NB4 (cell line): ENCODE results near the gene OR5K4.

Experiments
- DNase-seq: peaks from one replicate; pipeline ENCODE4 v3.0.0; 2010; ENCODE audit warnings: low read depth
- H3K4me3 ChIP-seq: one replicate; pipeline ENCODE4 v1.5.1; 2011; ENCODE audit warnings: mild to moderate bottlenecking, low read depth, low read length, moderate library complexity
- CTCF ChIP-seq: IDR thresholded peaks from one replicate; pipeline ENCODE4 v1.5.1; 2012; ENCODE audit warnings: low read depth, low read length
- MAX ChIP-seq: IDR thresholded peaks from 2 replicates; pipeline ENCODE4 v1.6.1; 2011; ENCODE audit warnings: low read depth, low read length
- MYC ChIP-seq: IDR thresholded peaks from 2 replicates; pipeline ENCODE4 v1.6.1; 2011; ENCODE audit warnings: low read depth, low read length
- POLR2A ChIP-seq: IDR thresholded peaks from 2 replicates; pipeline ENCODE4 v1.6.1; 2011; ENCODE audit warnings: mild to moderate bottlenecking; ENCODE audit not compliant: insufficient read length; ENCODE audit errors: extremely low read depth

OR5K4 gene

GRCh38 chr3:98359250-98359649 is 5.6 kb downstream of the OR5K4 start:
- DNase-seq: no peak
- H3K4me3 ChIP-seq: no peak overlapping the region
- TF ChIP-seq CTCF: no peak
- TF ChIP-seq POLR2A: no peak
- TF ChIP-seq MYC: no peak
- TF ChIP-seq MAX: no peak

- DNase-seq: peak; percentile 18
- no peak overlapping the region for H3K4me3 ChIP-seq
- no peak for TF ChIP-seq MAX
- TF ChIP-seq MYC: no peak
- TF ChIP-seq POLR2A: no peak
- no peak for TF ChIP-seq CTCF
Measured at GRCh38 chr3:98359993-98360675, 6.5 kb downstream of the OR5K4 start.

- DNase-seq: no peak
- TF ChIP-seq MYC: no peak
- no peak for TF ChIP-seq MAX
- no peak for TF ChIP-seq CTCF
- TF ChIP-seq POLR2A: no peak
- H3K4me3 ChIP-seq: no peak overlapping the region
Measured at GRCh38 chr3:98360681-98361080, 7.0 kb downstream of the OR5K4 start.

- H3K4me3 ChIP-seq: no peak overlapping the region
- TF ChIP-seq CTCF (no peak), POLR2A (no peak), MAX (no peak), MYC (no peak)
- no peak for DNase-seq
Measured at GRCh38 chr3:98361289-98361688, 7.6 kb downstream of the OR5K4 start.

GRCh38 chr3:98367464-98368246 is 14.0 kb downstream of the OR5K4 start:
- DNase-seq: no peak
- TF ChIP-seq POLR2A (no peak), MYC (no peak), MAX (no peak)
- H3K4me3 ChIP-seq: no peak overlapping the region

GRCh38 chr3:98371186-98371585 is 17.5 kb downstream of the OR5K4 start:
- DNase-seq: no peak
- no peak for TF ChIP-seq MYC
- TF ChIP-seq MAX: no peak
- TF ChIP-seq CTCF: no peak
- no peak for TF ChIP-seq POLR2A
- H3K4me3 ChIP-seq: no peak overlapping the region
